Left lung (tissue), 10 donors: Measurements from ENCODE around the gene RETN. TPM values are rescaled to one million over a fixed set of nuclear protein-coding genes. Genes with fewer than 3 reads are reported as not detected.

ENCODE experiments used
- ATAC-seq: fragments of 200-7000 bp; cut with Tn5 transposase; one replicate; pipeline ENCODE4 v1.9.1; 2020; ENCODE audit warnings: moderate library complexity
- DNase-seq, 4 donors: peaks; one replicate each; pipeline ENCODE4 v3.0.0-alpha.2; 2013 to 2020
- H3K27ac ChIP-seq, 2 donors: fragments of 200-600 bp; sonication (generic) in 1 of 2; one replicate each; pipeline versions ENCODE4 v1.5.0 to v1.8.0; 2020 to 2021
- H3K27me3 ChIP-seq, 2 donors: fragments of 200-600 bp; sonication (generic) in 1 of 2; one replicate each; pipeline versions ENCODE4 v1.5.0 to v1.8.0; 2020 to 2021
- H3K36me3 ChIP-seq, 2 donors: fragments of 200-600 bp; sonication (generic) in 1 of 2; one replicate each; pipeline versions ENCODE4 v1.5.0 to v1.8.0; 2020 to 2021
- H3K4me1 ChIP-seq, 2 donors: fragments of 200-600 bp; one replicate each; pipeline ENCODE4 v1.8.0; 2021
- H3K4me3 ChIP-seq, 2 donors: fragments of 200-600 bp; sonication (generic) in 1 of 2; one replicate each; pipeline versions ENCODE4 v1.5.0 to v1.8.0; 2020 to 2021; ENCODE audit warnings: mild to moderate bottlenecking in 1 of 2
- H3K9me3 ChIP-seq, 2 donors: fragments of 200-600 bp; sonication (generic) in 1 of 2; one replicate each; pipeline versions ENCODE4 v1.5.0 to v1.8.0; 2020 to 2021
- intact Hi-C, 2 donors: fragments of 100-400 bp; cut with DNase I; formaldehyde crosslinking; loops; one replicate each; pipeline versions ENCODE4 v1.11.2 to v1.14.2; 2022
- polyA plus RNA-seq, 6 donors: library from polyadenylated mRNA; unstranded; fragments of 120-200 nt; gene quantifications; one replicate each; pipeline ENCODE4 v1.2.1, GENCODE V29; 2013; ENCODE audit not compliant: insufficient read length in 6 of 6
- total RNA-seq, 2 donors: library from RNA; stranded (reverse); fragmentation: NEBNext Ultra II Directional; extraction: Animal tissue kit (Norgen Biotek cat#: 25700); gene quantifications; one replicate each; pipeline ENCODE4 v1.2.1, GENCODE V29; 2021
- TF ChIP-seq, protein P1 (sequence below), 2 donors: fragments of 200-600 bp; sonication (generic) in 1 of 2; IDR thresholded peaks; one replicate each; pipeline versions ENCODE4 v1.5.0 to v1.8.0; 2021; ENCODE audit warnings: antibody characterized with exemption in 2 of 2
- donor health status: DM: no; HTN: yes; CAD: no.
- donor health status: DM: no; HTN: no; CAD: no.

RETN gene
- total and polyA plus RNA-seq, 8 donors: 1.2 to 22.4 (median 2.3) TPM

DNA sequence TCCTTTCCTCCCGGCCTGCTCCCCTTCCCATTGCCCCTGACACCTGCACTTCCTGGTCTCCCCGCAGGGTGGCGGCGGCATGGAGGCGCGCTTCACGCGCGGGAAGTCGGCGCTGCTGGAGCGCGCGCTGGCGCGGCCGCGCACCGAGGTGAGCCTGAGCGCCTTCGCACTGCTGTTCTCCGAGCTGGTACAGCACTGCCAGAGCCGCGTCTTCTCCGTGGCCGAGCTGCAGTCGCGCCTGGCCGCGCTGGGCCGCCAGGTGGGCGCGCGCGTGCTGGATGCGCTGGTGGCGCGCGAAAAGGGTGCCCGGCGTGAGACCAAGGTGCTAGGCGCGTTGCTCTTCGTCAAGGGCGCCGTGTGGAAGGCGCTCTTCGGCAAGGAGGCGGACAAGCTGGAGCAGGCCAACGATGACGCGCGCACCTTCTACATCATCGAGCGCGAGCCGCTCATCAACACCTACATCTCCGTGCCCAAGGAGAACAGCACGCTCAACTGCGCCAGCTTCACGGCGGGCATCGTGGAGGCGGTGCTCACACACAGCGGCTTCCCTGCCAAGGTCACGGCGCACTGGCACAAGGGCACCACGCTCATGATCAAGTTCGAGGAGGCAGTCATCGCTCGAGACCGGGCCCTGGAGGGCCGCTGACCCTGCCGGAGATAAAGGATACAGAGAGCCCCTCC is 13.5 kb downstream of the RETN start:
- DNase-seq (peak in 1 of 4 donors; percentile 84), ATAC-seq (no peak)
- TF ChIP-seq, protein P1, sequence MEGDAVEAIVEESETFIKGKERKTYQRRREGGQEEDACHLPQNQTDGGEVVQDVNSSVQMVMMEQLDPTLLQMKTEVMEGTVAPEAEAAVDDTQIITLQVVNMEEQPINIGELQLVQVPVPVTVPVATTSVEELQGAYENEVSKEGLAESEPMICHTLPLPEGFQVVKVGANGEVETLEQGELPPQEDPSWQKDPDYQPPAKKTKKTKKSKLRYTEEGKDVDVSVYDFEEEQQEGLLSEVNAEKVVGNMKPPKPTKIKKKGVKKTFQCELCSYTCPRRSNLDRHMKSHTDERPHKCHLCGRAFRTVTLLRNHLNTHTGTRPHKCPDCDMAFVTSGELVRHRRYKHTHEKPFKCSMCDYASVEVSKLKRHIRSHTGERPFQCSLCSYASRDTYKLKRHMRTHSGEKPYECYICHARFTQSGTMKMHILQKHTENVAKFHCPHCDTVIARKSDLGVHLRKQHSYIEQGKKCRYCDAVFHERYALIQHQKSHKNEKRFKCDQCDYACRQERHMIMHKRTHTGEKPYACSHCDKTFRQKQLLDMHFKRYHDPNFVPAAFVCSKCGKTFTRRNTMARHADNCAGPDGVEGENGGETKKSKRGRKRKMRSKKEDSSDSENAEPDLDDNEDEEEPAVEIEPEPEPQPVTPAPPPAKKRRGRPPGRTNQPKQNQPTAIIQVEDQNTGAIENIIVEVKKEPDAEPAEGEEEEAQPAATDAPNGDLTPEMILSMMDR (IDR thresholded peaks at IDR 0.05): no peak
- H3K4me3 ChIP-seq: peak overlapping the region; percentile 85 to 96
- H3K9me3 ChIP-seq: no peaks in the 10 kb centered on the region
- H3K36me3 ChIP-seq: peaks cover 0 to 44% of the 10 kb centered on the region in 2 donors
- intact Hi-C loops: loop anchor here in 1 of 2 donors (10.0 kb wide), 1 partner anchor 112 kb away; no protein-coding TSS in a partner anchor
- H3K27ac ChIP-seq: peak overlapping the region in 1 of 2 donors; percentile 98
- H3K4me1 ChIP-seq: peaks cover 0 to 30% of the 10 kb centered on the region in 2 donors
- peaks cover 0 to 20% of the 10 kb centered on the region in 2 donors for H3K27me3 ChIP-seq

DNA sequence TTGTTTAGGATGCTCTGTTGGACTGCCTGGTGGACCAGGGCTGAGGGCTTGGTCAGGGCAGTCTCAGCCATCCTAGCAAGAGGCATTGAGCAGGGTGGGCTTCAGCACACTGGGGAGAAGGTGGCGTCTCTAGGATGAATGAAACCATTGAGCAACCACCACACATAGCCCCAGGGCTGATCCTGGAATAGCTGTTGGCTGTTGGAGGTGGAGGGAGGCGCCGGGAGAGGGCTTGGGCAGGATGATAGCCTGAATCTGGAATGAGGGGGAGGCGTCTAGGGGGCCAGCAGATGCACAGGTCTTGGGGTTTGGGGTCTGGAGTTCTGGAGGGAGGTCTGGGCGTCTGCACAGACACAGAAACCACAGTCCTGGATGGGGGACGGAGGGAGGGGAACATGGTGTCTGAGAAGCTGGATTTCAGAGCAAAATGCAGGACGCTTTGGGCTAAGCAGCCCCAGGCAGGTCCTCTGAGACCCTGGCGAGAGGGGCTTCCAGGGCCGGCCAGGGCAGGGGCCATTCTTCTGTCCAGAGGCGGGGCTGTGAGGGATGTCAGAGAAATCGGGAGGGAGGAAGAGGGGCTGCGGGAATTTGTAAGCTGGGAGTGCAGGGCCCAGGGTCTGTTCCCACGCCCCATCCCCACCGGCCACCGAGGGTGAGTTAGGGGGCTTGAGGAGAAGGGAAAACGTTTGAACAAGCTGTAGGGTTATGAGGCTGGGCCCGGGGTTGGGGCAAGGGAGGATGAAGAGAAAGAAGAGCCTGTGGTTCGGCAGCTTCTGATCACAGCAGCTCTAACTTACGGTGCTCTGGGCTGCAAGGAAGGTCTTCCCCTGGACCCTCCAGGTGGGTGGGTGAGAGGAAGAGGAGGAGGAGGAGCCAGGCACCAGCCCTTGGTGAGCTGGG is 16.9 kb downstream of the RETN start:
- intact Hi-C loops: loop anchor here in 1 of 2 donors (10.0 kb wide), 1 partner anchor 109 kb away; no protein-coding TSS in a partner anchor
- Histone ChIP-seq H3K36me3 (peaks cover 0 to 34% of the 10 kb centered on the region in 2 donors), H3K4me3 (no peak overlapping the region), H3K9me3 (no peaks in the 10 kb centered on the region), H3K27ac (no peak overlapping the region), H3K27me3 (peaks cover 0 to 18% of the 10 kb centered on the region in 2 donors), H3K4me1 (peaks cover 0 to 19% of the 10 kb centered on the region in 2 donors)
- ATAC-seq: no peak
- TF ChIP-seq, protein P1 (IDR thresholded peaks at IDR 0.05): no peak
- no peak for DNase-seq

DNA sequence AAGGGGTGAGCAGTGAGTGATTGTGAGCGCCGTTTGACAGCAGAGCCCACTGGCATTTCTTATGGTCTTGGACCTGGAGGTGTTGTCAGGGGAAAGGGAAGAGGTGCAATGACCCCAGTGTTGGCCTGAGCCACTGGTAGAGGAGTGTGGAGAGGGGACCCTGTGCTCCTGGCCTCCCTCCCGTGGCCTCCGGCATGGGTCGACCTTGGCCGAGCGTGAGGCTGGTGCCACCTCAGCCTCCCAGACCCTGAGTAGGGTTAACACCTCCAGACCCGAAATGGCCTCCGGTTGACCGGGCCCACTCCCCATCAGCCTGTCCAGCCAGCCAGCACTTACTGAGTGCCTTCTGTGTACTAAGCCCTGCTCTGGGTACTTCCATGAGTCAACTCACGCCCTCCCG is 18.3 kb downstream of the RETN start:
- no peak overlapping the region for H3K27ac ChIP-seq
- no peaks in the 10 kb centered on the region for H3K9me3 ChIP-seq
- DNase-seq: peak in 1 of 4 donors; percentile 66
- peaks cover 0 to 20% of the 10 kb centered on the region in 2 donors for H3K27me3 ChIP-seq
- peaks cover 0 to 31% of the 10 kb centered on the region in 2 donors for H3K36me3 ChIP-seq
- ATAC-seq: no peak
- intact Hi-C loops: loop anchor here in 1 of 2 donors (10.0 kb wide), 1 partner anchor 108 kb away; no protein-coding TSS in a partner anchor
- peaks cover 0 to 8% of the 10 kb centered on the region in 2 donors for H3K4me1 ChIP-seq
- H3K4me3 ChIP-seq: no peak overlapping the region
- TF ChIP-seq, protein P1 (IDR thresholded peaks at IDR 0.05): no peak

DNA sequence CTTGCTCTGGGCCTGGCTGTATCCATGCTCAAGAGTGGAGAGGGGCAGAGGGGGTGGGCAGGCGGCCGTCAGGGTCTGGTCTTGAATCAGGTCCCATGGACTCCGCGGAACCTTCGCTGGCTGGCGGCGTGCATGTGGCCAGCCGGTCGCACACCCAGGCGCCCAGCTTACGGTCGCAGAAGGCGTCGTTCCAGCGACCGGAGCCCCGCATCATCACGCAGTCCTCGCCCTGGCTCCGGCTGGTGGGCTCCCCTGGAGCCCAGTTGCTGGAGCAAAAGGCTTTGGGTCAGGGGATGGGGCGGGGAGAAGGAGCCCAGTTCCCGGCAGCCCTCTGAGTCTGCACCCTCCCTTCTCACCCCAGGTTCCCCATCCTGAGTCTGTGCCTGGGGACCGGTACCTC is 20.3 kb downstream of the RETN start:
- Histone ChIP-seq H3K27me3 (peaks cover 0 to 20% of the 10 kb centered on the region in 2 donors), H3K4me1 (no peaks in the 10 kb centered on the region), H3K27ac (no peak overlapping the region), H3K9me3 (no peaks in the 10 kb centered on the region), H3K36me3 (peaks cover 0 to 11% of the 10 kb centered on the region in 2 donors), H3K4me3 (no peak overlapping the region)
- intact Hi-C loops: loop anchor here in 1 of 2 donors (10.0 kb wide), 1 partner anchor 106 kb away; no protein-coding TSS in a partner anchor
- no peak for ATAC-seq
- peak in 1 of 4 donors; percentile 82 for DNase-seq
- TF ChIP-seq, protein P1 (IDR thresholded peaks at IDR 0.05): no peak
